Measurements from ENCODE around the gene PRKAR1B.

PRKAR1B gene

GRCh38 chr7:543501-544337 lies 183.4 kb downstream of the PRKAR1B start:
- peak overlapping the region; percentile 33 for H2AK5ac ChIP-seq (ENCODE audit: low read length, severe bottlenecking)
- peak overlapping the region; percentile 63 for H3K27ac ChIP-seq (ENCODE audit: low read length, poor library complexity, severe bottlenecking)
- peak overlapping the region; percentile 55 to 92 for H2BK12ac ChIP-seq (ENCODE audit: low read length in 2 of 2)
- H3K4ac ChIP-seq (ENCODE audit: low read depth in 1 of 2, low read length in 2 of 2), result peak overlapping the region; percentile 29 to 51
- H3K79me1 ChIP-seq (replicated peaks; ENCODE audit: low read length, poor library complexity, severe bottlenecking), result no peaks in the 10 kb centered on the region
- no peak overlapping the region for H2BK120ac ChIP-seq (ENCODE audit: low read depth, low read length)
- peak overlapping the region; percentile 90 for H2BK15ac ChIP-seq (ENCODE audit: low read depth, poor library complexity, severe bottlenecking)
- H3K36me3 ChIP-seq (ENCODE audit: control insufficient read depth in 1 of 2, insufficient read depth in 2 of 2, low read depth in 1 of 2, low read length in 2 of 2), result peaks cover 0 to 6% of the 10 kb centered on the region in 2 experiments
- no peaks in the 10 kb centered on the region for H3K27me3 ChIP-seq (ENCODE audit: control insufficient read depth in 1 of 2, insufficient read depth in 1 of 2, low read length in 2 of 2)
- WGBS, result 61% methylated on average over 18 of the region's 18 CpGs
- H3K4me1 ChIP-seq (ENCODE audit: control insufficient read depth, insufficient read depth, low read depth, low read length), result peaks cover 35% of the 10 kb centered on the region
- no peak overlapping the region for H3K4me2 ChIP-seq (ENCODE audit: low read length, poor library complexity, severe bottlenecking)
- peak overlapping the region; percentile 80 for H4K91ac ChIP-seq (ENCODE audit: low read length)
- H2BK5ac ChIP-seq (ENCODE audit: low read depth, low read length, poor library complexity, severe bottlenecking), result no peak overlapping the region
- no peak overlapping the region for H3K14ac ChIP-seq (ENCODE audit: low read length in 2 of 2)
- no peaks in the 10 kb centered on the region for H3K9me3 ChIP-seq (ENCODE audit: control insufficient read depth, low read length)
- peak overlapping the region; percentile 60 for H3K9ac ChIP-seq (ENCODE audit: low read length)
- no peak overlapping the region for H3K23ac ChIP-seq (ENCODE audit: low read length in 2 of 2)
- no peak for DNase-seq
- peak overlapping the region; percentile 77 to 86 for H3K18ac ChIP-seq (ENCODE audit: low read depth in 1 of 2, low read length in 2 of 2)
- peak overlapping the region; percentile 96 for H4K8ac ChIP-seq (ENCODE audit: low read length)
- H2AFZ ChIP-seq (ENCODE audit: low read depth, low read length), result no peak overlapping the region
- no peak overlapping the region for H3K4me3 ChIP-seq (ENCODE audit: insufficient read depth in 1 of 2, low read depth in 1 of 2, low read length in 2 of 2)

DNA sequence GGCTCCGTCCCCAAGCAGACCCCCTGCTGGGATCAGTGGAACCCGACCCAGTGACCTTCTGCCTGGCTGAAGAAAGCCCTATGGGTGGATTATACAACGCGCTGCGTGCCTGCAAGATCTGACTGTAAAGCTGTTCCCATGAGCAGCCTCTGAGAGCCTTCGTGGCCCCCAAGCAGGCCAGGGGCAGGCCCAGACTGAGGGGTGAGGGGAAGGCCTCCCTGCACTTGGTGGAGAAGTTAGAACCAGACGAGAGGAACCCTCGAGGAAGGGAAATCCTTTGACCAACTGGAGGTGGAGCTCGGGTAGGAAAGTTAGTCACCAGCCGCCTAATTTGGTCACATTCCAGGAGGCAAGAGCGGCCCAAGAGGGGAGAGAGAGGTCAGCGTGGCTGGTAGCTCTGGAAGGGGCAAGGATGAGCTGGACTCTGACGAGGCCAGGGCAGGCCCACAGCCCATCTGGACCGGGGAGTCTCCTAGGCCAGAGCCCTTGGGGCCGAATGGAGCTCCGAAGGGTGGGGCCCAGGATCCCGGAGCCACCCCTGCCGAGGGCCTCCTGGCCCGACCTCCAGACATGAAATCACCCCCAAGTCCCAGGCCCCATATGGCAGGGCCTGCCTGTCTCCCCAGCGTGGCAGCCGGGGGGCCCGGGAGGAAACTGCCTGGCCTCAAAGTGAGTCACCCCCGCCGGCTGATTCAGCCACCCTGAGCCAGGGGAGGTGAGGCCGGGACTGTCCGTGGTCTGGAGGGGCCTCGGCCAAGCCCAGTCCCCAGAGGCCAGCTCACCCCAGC lies 184.2 kb downstream of the PRKAR1B start:
- Histone ChIP-seq H3K27ac (ENCODE audit: low read length, poor library complexity, severe bottlenecking) (peak overlapping the region; percentile 80), H3K4me3 (ENCODE audit: insufficient read depth in 1 of 2, low read depth in 1 of 2, low read length in 2 of 2) (peak overlapping the region in 1 of 2 experiments; percentile 26), H3K18ac (ENCODE audit: low read depth in 1 of 2, low read length in 2 of 2) (peak overlapping the region; percentile 77 to 86), H4K8ac (ENCODE audit: low read length) (peak overlapping the region; percentile 96), H3K79me1 (replicated peaks; ENCODE audit: low read length, poor library complexity, severe bottlenecking) (no peaks in the 10 kb centered on the region), H2BK5ac (ENCODE audit: low read depth, low read length, poor library complexity, severe bottlenecking) (peak overlapping the region; percentile 76), H3K9me3 (ENCODE audit: control insufficient read depth, low read length) (no peaks in the 10 kb centered on the region), H3K27me3 (ENCODE audit: control insufficient read depth in 1 of 2, insufficient read depth in 1 of 2, low read length in 2 of 2) (no peaks in the 10 kb centered on the region), H3K23ac (ENCODE audit: low read length in 2 of 2) (no peak overlapping the region), H3K4me1 (ENCODE audit: control insufficient read depth, insufficient read depth, low read depth, low read length) (peaks cover 43% of the 10 kb centered on the region), H2BK15ac (ENCODE audit: low read depth, poor library complexity, severe bottlenecking) (peak overlapping the region; percentile 90), H4K91ac (ENCODE audit: low read length) (peak overlapping the region; percentile 80), H2AFZ (ENCODE audit: low read depth, low read length) (no peak overlapping the region), H2BK12ac (ENCODE audit: low read length in 2 of 2) (peak overlapping the region; percentile 52 to 92), H3K4ac (ENCODE audit: low read depth in 1 of 2, low read length in 2 of 2) (peak overlapping the region; percentile 29 to 71), H2AK5ac (ENCODE audit: low read length, severe bottlenecking) (peak overlapping the region; percentile 60), H2BK120ac (ENCODE audit: low read depth, low read length) (peak overlapping the region; percentile 90), H3K4me2 (ENCODE audit: low read length, poor library complexity, severe bottlenecking) (no peak overlapping the region), H3K9ac (ENCODE audit: low read length) (peak overlapping the region; percentile 60), H3K36me3 (ENCODE audit: control insufficient read depth in 1 of 2, insufficient read depth in 2 of 2, low read depth in 1 of 2, low read length in 2 of 2) (peaks cover 0 to 3% of the 10 kb centered on the region in 2 experiments), H3K14ac (ENCODE audit: low read length in 2 of 2) (peak overlapping the region in 1 of 2 experiments; percentile 27)
- DNase-seq, result peak; percentile 97
- 8% methylated on average over 26 of the region's 27 CpGs for WGBS

- Histone ChIP-seq H3K23ac (ENCODE audit: low read length in 2 of 2) (peak overlapping the region in 1 of 2 experiments; percentile 46), H3K27ac (ENCODE audit: low read length, poor library complexity, severe bottlenecking) (peak overlapping the region; percentile 80), H3K79me1 (replicated peaks; ENCODE audit: low read length, poor library complexity, severe bottlenecking) (no peaks in the 10 kb centered on the region), H2BK120ac (ENCODE audit: low read depth, low read length) (peak overlapping the region; percentile 90), H3K18ac (ENCODE audit: low read depth in 1 of 2, low read length in 2 of 2) (peak overlapping the region; percentile 77 to 86), H2AK5ac (ENCODE audit: low read length, severe bottlenecking) (peak overlapping the region; percentile 60), H3K9me3 (ENCODE audit: control insufficient read depth, low read length) (no peaks in the 10 kb centered on the region), H3K27me3 (ENCODE audit: control insufficient read depth in 1 of 2, insufficient read depth in 1 of 2, low read length in 2 of 2) (no peaks in the 10 kb centered on the region), H3K36me3 (ENCODE audit: control insufficient read depth in 1 of 2, insufficient read depth in 2 of 2, low read depth in 1 of 2, low read length in 2 of 2) (peaks cover 0 to 3% of the 10 kb centered on the region in 2 experiments), H2BK5ac (ENCODE audit: low read depth, low read length, poor library complexity, severe bottlenecking) (peak overlapping the region; percentile 76), H3K4me1 (ENCODE audit: control insufficient read depth, insufficient read depth, low read depth, low read length) (peaks cover 50% of the 10 kb centered on the region), H3K4ac (ENCODE audit: low read depth in 1 of 2, low read length in 2 of 2) (peak overlapping the region; percentile 29 to 71), H2BK12ac (ENCODE audit: low read length in 2 of 2) (peak overlapping the region; percentile 52 to 94), H4K91ac (ENCODE audit: low read length) (peak overlapping the region; percentile 80), H3K9ac (ENCODE audit: low read length) (peak overlapping the region; percentile 24), H2AFZ (ENCODE audit: low read depth, low read length) (no peak overlapping the region), H3K14ac (ENCODE audit: low read length in 2 of 2) (peak overlapping the region in 1 of 2 experiments; percentile 78), H2BK15ac (ENCODE audit: low read depth, poor library complexity, severe bottlenecking) (peak overlapping the region; percentile 90), H4K8ac (ENCODE audit: low read length) (peak overlapping the region; percentile 96), H3K4me2 (ENCODE audit: low read length, poor library complexity, severe bottlenecking) (no peak overlapping the region), H3K4me3 (ENCODE audit: insufficient read depth in 1 of 2, low read depth in 1 of 2, low read length in 2 of 2) (peak overlapping the region in 1 of 2 experiments; percentile 26)
- no peak for DNase-seq
- 84% methylated on average over 18 of the region's 28 CpGs for WGBS
These were observed 184.9 kb downstream of the PRKAR1B start for GRCh38 chr7:542131-542712.
